ENCODE data around the gene CDCP2.
A peak's percentile ranks its signal among the peaks of the same experiment; 100 is the strongest.

Gene CDCP2

DNA sequence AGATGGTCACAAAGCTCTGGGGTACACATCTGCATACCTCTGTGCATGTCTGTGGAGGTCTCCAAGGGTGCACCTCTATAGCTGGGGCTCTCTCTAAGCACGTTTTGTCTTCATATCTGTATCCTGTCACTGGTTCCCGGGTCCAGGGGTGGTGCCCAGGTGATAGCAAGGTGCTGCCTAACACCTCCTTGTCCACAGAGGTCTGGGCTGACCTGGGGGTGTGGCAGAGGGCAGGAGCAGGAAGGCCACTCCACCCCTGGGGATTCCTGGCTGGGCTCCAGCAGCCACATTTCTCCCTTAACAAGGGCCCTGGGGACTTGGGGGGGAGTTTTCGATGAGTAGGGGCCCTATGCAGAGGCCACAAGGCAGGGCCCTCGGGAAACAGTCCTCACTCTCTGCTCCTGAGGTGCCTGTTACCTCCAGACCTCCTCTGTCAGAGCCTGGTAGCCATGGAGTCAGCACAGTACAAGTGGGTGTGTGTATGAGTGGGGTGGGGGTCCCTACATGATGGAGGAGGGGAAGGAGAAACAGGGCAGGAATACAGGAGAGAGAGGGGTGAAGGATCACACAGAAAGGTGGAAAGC is 7.0 kb upstream of the CDCP2 start:
- Histone ChIP-seq H2BK5ac (ENCODE audit: low read depth, low read length, poor library complexity, severe bottlenecking) (no peak overlapping the region), H3K36me3 (ENCODE audit: control insufficient read depth in 1 of 2, insufficient read depth in 2 of 2, low read depth in 1 of 2, low read length in 2 of 2) (no peaks in the 10 kb centered on the region), H2AFZ (ENCODE audit: low read depth, low read length) (no peak overlapping the region), H2BK15ac (ENCODE audit: low read depth, poor library complexity, severe bottlenecking) (peak overlapping the region; percentile 37), H3K4me1 (ENCODE audit: control insufficient read depth, insufficient read depth, low read depth, low read length) (peaks cover 6% of the 10 kb centered on the region), H2AK5ac (ENCODE audit: low read length, severe bottlenecking) (no peak overlapping the region), H3K4ac (ENCODE audit: low read depth in 1 of 2, low read length in 2 of 2) (no peak overlapping the region), H3K23ac (ENCODE audit: low read length in 2 of 2) (no peak overlapping the region), H3K9me3 (ENCODE audit: control insufficient read depth, low read length) (no peaks in the 10 kb centered on the region), H3K79me1 (replicated peaks; ENCODE audit: low read length, poor library complexity, severe bottlenecking) (no peaks in the 10 kb centered on the region), H4K8ac (ENCODE audit: low read length) (no peak overlapping the region), H3K18ac (ENCODE audit: low read depth in 1 of 2, low read length in 2 of 2) (no peak overlapping the region), H3K27me3 (ENCODE audit: control insufficient read depth in 1 of 2, insufficient read depth in 1 of 2, low read length in 2 of 2) (peaks cover 24 to 27% of the 10 kb centered on the region in 2 experiments), H4K91ac (ENCODE audit: low read length) (peak overlapping the region; percentile 61), H3K27ac (ENCODE audit: low read length, poor library complexity, severe bottlenecking) (no peak overlapping the region), H2BK120ac (ENCODE audit: low read depth, low read length) (no peak overlapping the region), H3K9ac (ENCODE audit: low read length) (no peak overlapping the region), H3K14ac (ENCODE audit: low read length in 2 of 2) (peak overlapping the region in 1 of 2 experiments; percentile 69), H3K4me3 (ENCODE audit: insufficient read depth in 1 of 2, low read depth in 1 of 2, low read length in 2 of 2) (no peak overlapping the region), H2BK12ac (ENCODE audit: low read length in 2 of 2) (no peak overlapping the region), H3K4me2 (ENCODE audit: low read length, poor library complexity, severe bottlenecking) (no peak overlapping the region)
- 77% methylated on average over 4 of the region's 4 CpGs for WGBS
- DNase-seq, result no peak

DNA sequence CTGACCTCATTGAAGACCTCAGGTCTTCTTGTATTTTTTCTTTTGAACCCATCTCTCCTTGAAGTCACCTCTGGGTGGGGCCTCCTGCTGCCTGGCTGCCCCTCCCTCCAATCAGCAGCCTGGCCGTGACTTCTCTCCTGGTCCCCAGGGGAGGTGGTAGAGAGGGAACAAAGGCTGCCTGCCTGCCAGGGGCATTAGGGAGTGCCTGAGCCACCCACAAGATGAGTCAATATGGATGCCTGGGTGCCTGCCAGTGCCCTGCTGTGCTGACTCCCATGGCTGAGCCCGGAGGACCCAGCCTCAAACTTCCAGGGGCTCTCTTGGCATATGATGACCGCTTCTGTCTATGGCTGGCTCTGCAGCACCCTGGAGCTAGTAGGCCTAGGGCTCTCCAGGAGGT is 5.3 kb upstream of the CDCP2 start:
- DNase-seq, result no peak
- Histone ChIP-seq H3K14ac (ENCODE audit: low read length in 2 of 2) (no peak overlapping the region), H2BK12ac (ENCODE audit: low read length in 2 of 2) (no peak overlapping the region), H3K4me1 (ENCODE audit: control insufficient read depth, insufficient read depth, low read depth, low read length) (peaks cover 13% of the 10 kb centered on the region), H2BK120ac (ENCODE audit: low read depth, low read length) (no peak overlapping the region), H2BK5ac (ENCODE audit: low read depth, low read length, poor library complexity, severe bottlenecking) (no peak overlapping the region), H3K27ac (ENCODE audit: low read length, poor library complexity, severe bottlenecking) (no peak overlapping the region), H2AK5ac (ENCODE audit: low read length, severe bottlenecking) (no peak overlapping the region), H3K23ac (ENCODE audit: low read length in 2 of 2) (no peak overlapping the region), H2AFZ (ENCODE audit: low read depth, low read length) (no peak overlapping the region), H3K36me3 (ENCODE audit: control insufficient read depth in 1 of 2, insufficient read depth in 2 of 2, low read depth in 1 of 2, low read length in 2 of 2) (no peaks in the 10 kb centered on the region), H3K18ac (ENCODE audit: low read depth in 1 of 2, low read length in 2 of 2) (no peak overlapping the region), H3K9me3 (ENCODE audit: control insufficient read depth, low read length) (no peaks in the 10 kb centered on the region), H3K9ac (ENCODE audit: low read length) (no peak overlapping the region), H4K91ac (ENCODE audit: low read length) (no peak overlapping the region), H4K8ac (ENCODE audit: low read length) (no peak overlapping the region), H3K4ac (ENCODE audit: low read depth in 1 of 2, low read length in 2 of 2) (no peak overlapping the region), H2BK15ac (ENCODE audit: low read depth, poor library complexity, severe bottlenecking) (no peak overlapping the region), H3K4me2 (ENCODE audit: low read length, poor library complexity, severe bottlenecking) (no peak overlapping the region), H3K27me3 (ENCODE audit: control insufficient read depth in 1 of 2, insufficient read depth in 1 of 2, low read length in 2 of 2) (peaks cover 20% of the 10 kb centered on the region in 2 experiments), H3K4me3 (ENCODE audit: insufficient read depth in 1 of 2, low read depth in 1 of 2, low read length in 2 of 2) (no peak overlapping the region), H3K79me1 (replicated peaks; ENCODE audit: low read length, poor library complexity, severe bottlenecking) (no peaks in the 10 kb centered on the region)
- WGBS, result 84% methylated on average over 3 of the region's 3 CpGs

DNA sequence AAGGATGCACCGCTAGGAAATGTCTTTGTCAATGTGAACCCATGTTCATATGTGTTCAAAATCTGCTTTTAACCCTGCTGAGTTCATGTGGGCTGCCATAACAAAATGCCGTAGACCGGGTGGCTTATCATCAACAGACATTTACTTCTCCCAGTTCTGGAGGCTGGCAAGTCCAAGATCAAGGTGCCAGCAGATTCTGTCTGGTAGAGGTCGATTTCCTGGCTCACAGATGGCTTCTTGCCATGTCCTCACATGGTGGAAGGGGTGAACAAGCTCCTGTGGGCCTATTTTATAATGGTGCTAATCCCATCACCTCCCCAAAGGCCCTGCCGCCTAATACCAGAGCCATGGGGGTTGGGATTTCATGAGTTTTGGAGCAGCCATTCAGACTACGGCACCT is 4.6 kb upstream of the CDCP2 start:
- Histone ChIP-seq H3K4me3 (ENCODE audit: insufficient read depth in 1 of 2, low read depth in 1 of 2, low read length in 2 of 2) (no peak overlapping the region), H3K4me1 (ENCODE audit: control insufficient read depth, insufficient read depth, low read depth, low read length) (peaks cover 12% of the 10 kb centered on the region), H4K91ac (ENCODE audit: low read length) (no peak overlapping the region), H3K14ac (ENCODE audit: low read length in 2 of 2) (no peak overlapping the region), H3K36me3 (ENCODE audit: control insufficient read depth in 1 of 2, insufficient read depth in 2 of 2, low read depth in 1 of 2, low read length in 2 of 2) (no peaks in the 10 kb centered on the region), H3K4ac (ENCODE audit: low read depth in 1 of 2, low read length in 2 of 2) (no peak overlapping the region), H3K9ac (ENCODE audit: low read length) (no peak overlapping the region), H3K27ac (ENCODE audit: low read length, poor library complexity, severe bottlenecking) (no peak overlapping the region), H2BK5ac (ENCODE audit: low read depth, low read length, poor library complexity, severe bottlenecking) (no peak overlapping the region), H2BK120ac (ENCODE audit: low read depth, low read length) (no peak overlapping the region), H3K23ac (ENCODE audit: low read length in 2 of 2) (no peak overlapping the region), H3K27me3 (ENCODE audit: control insufficient read depth in 1 of 2, insufficient read depth in 1 of 2, low read length in 2 of 2) (peaks cover 16 to 20% of the 10 kb centered on the region in 2 experiments), H3K4me2 (ENCODE audit: low read length, poor library complexity, severe bottlenecking) (no peak overlapping the region), H3K9me3 (ENCODE audit: control insufficient read depth, low read length) (no peaks in the 10 kb centered on the region), H2BK15ac (ENCODE audit: low read depth, poor library complexity, severe bottlenecking) (no peak overlapping the region), H2BK12ac (ENCODE audit: low read length in 2 of 2) (no peak overlapping the region), H4K8ac (ENCODE audit: low read length) (no peak overlapping the region), H2AFZ (ENCODE audit: low read depth, low read length) (no peak overlapping the region), H3K18ac (ENCODE audit: low read depth in 1 of 2, low read length in 2 of 2) (no peak overlapping the region), H3K79me1 (replicated peaks; ENCODE audit: low read length, poor library complexity, severe bottlenecking) (no peaks in the 10 kb centered on the region), H2AK5ac (ENCODE audit: low read length, severe bottlenecking) (no peak overlapping the region)
- no peak for DNase-seq
- WGBS, result 79% methylated on average over 5 of the region's 6 CpGs

DNA sequence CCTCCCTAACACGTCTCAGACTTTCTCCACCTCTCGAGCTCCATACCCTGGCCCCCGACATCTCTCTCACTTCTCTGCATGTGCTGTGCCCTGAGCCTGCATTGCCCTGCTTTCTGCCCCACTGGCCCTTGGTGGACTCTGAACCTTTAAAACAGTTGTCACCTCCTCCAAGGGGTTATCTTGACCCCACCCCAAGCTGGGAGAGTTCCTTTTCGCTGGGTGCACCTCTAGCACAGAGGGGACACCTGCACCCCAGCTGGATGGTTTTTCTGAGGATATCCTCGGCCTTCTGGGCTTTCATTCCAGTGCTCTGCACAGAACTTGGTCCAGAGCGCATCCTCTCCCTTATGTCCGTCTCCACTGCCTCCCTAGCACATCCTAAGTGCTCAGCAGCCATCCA is 4.2 kb upstream of the CDCP2 start:
- H3K4ac ChIP-seq (ENCODE audit: low read depth in 1 of 2, low read length in 2 of 2), result no peak overlapping the region
- H4K8ac ChIP-seq (ENCODE audit: low read length), result no peak overlapping the region
- no peak overlapping the region for H2AK5ac ChIP-seq (ENCODE audit: low read length, severe bottlenecking)
- H2BK5ac ChIP-seq (ENCODE audit: low read depth, low read length, poor library complexity, severe bottlenecking), result no peak overlapping the region
- H3K14ac ChIP-seq (ENCODE audit: low read length in 2 of 2), result no peak overlapping the region
- WGBS, result 85% methylated on average over 7 of the region's 7 CpGs
- no peak overlapping the region for H2AFZ ChIP-seq (ENCODE audit: low read depth, low read length)
- H3K18ac ChIP-seq (ENCODE audit: low read depth in 1 of 2, low read length in 2 of 2), result no peak overlapping the region
- DNase-seq, result no peak
- no peak overlapping the region for H2BK12ac ChIP-seq (ENCODE audit: low read length in 2 of 2)
- no peak overlapping the region for H3K4me3 ChIP-seq (ENCODE audit: insufficient read depth in 1 of 2, low read depth in 1 of 2, low read length in 2 of 2)
- no peak overlapping the region for H4K91ac ChIP-seq (ENCODE audit: low read length)
- no peak overlapping the region for H2BK15ac ChIP-seq (ENCODE audit: low read depth, poor library complexity, severe bottlenecking)
- H3K9ac ChIP-seq (ENCODE audit: low read length), result no peak overlapping the region
- no peaks in the 10 kb centered on the region for H3K9me3 ChIP-seq (ENCODE audit: control insufficient read depth, low read length)
- no peaks in the 10 kb centered on the region for H3K79me1 ChIP-seq (replicated peaks; ENCODE audit: low read length, poor library complexity, severe bottlenecking)
- H3K27ac ChIP-seq (ENCODE audit: low read length, poor library complexity, severe bottlenecking), result no peak overlapping the region
- H3K23ac ChIP-seq (ENCODE audit: low read length in 2 of 2), result no peak overlapping the region
- peaks cover 16 to 17% of the 10 kb centered on the region in 2 experiments for H3K27me3 ChIP-seq (ENCODE audit: control insufficient read depth in 1 of 2, insufficient read depth in 1 of 2, low read length in 2 of 2)
- H3K36me3 ChIP-seq (ENCODE audit: control insufficient read depth in 1 of 2, insufficient read depth in 2 of 2, low read depth in 1 of 2, low read length in 2 of 2), result no peaks in the 10 kb centered on the region
- H2BK120ac ChIP-seq (ENCODE audit: low read depth, low read length), result no peak overlapping the region
- no peak overlapping the region for H3K4me2 ChIP-seq (ENCODE audit: low read length, poor library complexity, severe bottlenecking)
- H3K4me1 ChIP-seq (ENCODE audit: control insufficient read depth, insufficient read depth, low read depth, low read length), result peaks cover 12% of the 10 kb centered on the region
